MG63 (cell line): ENCODE data around the gene GFPT2. TPM values are rescaled to one million over a fixed set of nuclear protein-coding genes. Genes with fewer than 3 reads are reported as not detected.

Experiments
- DNase-seq: peaks from one replicate; pipeline ENCODE4 v3.0.0-alpha.2; 2020
- H3K27me3 ChIP-seq: fragments of 250-450 bp; sonication (Bioruptor Pico); 2 replicates; pipeline ENCODE4 v1.5.1; 2020; ENCODE audit warnings: mild to moderate bottlenecking, moderate library complexity
- H3K36me3 ChIP-seq: fragments of 250-450 bp; sonication (Bioruptor Pico); 2 replicates; pipeline ENCODE4 v1.5.1; 2020; ENCODE audit warnings: mild to moderate bottlenecking, moderate library complexity
- H3K4me3 ChIP-seq: fragments of 250-450 bp; sonication (Bioruptor Pico); 2 replicates; pipeline ENCODE4 v1.5.1; 2020; ENCODE audit warnings: mild to moderate bottlenecking, moderate library complexity
- H3K9me3 ChIP-seq: fragments of 250-450 bp; sonication (Bioruptor Pico); 2 replicates; pipeline ENCODE4 v1.5.1; 2020; ENCODE audit warnings: mild to moderate bottlenecking, moderate library complexity
- total RNA-seq: library from RNA; depleted of rRNA; stranded (reverse); fragments of >200 nt; shearing (Covaris generic); gene quantifications from 2 replicates; pipeline ENCODE4 v1.2.3, GENCODE V29; 2014; ENCODE audit warnings: low replicate concordance

Gene GFPT2
- total RNA-seq, 1 experiment from 2014 or later = 3.7 TPM

DNA sequence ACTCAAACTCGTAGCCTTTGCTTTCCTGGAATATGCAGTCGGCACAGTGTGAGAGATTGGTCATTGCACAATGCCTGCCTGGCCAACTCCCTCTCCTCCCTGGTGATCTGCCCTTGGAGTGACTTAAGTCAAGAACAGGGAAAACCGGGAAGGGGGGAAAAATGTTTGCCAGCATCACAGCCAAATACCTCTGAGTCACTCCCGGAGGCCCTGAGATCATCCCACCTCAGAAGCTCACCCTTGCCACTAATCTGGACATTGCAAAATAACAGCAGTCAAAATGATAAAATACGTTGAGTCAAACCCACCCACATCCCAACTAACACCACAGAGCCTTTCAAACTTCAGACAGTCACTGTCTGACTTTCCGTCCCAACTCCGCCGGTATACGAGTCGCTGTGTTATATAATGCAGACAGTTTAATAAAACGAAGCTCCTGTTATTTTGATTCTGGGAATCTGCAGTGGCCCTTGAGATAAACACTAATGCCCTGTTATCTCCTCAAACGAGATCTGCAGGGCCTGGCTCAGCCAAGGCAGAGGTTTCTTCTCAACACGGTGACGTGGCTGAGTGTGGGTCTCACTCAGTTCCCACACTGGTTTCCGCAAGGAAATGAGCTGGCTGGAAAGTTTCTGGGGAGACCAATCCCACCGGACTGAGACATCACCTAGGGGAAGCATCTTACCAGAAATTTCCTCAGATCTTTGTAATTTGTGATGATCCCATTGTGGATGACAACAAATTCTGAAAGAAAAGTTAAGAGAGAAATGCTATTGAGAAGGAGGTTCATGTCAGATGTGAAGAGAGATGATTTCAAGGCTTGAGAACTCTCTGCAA lies 22.1 kb downstream of the GFPT2 start:
- Histone ChIP-seq H3K4me3 (no peak overlapping the region), H3K27me3 (no peaks in the 10 kb centered on the region), H3K36me3 (no peaks in the 10 kb centered on the region; the same call in 1 of the 2 replicates), H3K9me3 (no peaks in the 10 kb centered on the region)
- DNase-seq = peak; percentile 98

DNA sequence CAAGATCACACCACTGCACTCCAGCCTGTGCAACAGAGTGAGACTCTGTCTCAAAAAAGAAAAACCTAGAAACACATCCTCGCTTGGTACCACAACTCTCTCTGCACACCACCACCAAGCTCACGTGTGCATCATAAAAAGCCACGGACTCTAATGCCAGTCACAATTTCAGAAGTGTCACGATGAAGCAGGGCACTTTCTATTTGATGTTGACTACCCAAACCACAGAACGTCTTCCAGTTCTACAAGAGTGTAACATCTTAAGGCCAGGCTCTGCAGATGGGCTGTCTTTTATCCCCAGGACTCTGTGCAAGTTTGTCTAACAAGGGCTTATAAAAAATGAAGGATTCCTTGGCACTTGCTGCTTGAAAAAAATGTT lies 22.9 kb downstream of the GFPT2 start:
- DNase-seq = no peak
- Histone ChIP-seq H3K27me3 (no peaks in the 10 kb centered on the region), H3K4me3 (no peak overlapping the region), H3K9me3 (no peaks in the 10 kb centered on the region), H3K36me3 (no peaks in the 10 kb centered on the region; the same call in 1 of the 2 replicates)

DNA sequence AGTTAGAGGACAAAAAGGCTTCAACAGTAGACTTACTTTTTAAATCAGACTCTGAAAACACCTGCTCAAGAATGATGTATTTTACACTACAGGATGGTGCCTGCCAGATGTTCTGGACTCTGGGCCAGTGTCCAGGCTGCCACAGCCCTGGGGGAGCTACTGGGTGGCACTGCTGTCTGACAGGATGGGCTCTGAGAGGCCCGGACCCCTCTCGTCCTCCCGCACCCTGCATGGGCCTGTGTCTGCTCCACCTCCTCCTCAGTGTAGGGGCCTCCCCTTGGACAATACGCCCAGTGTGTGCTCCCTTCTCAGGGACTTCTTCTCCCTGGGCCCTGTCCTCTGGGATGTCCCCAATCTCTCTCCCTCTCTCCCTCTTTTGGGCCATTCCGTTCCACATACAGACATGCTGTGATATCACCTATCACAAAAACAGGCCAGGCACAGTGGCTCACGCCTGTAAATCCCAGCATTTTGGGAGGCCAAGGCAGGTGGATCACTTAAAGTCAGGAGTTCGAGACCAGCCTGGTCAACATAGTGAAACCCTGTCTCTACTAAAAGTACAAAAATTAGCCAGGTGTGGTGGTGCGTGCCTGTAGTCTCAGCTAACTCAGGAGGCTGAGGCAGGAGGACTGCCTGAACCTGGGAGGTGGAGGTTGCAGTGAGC lies 23.4 kb downstream of the GFPT2 start:
- no peak for DNase-seq
- no peaks in the 10 kb centered on the region; the same call in 1 of the 2 replicates for H3K36me3 ChIP-seq
- no peak overlapping the region for H3K4me3 ChIP-seq
- no peaks in the 10 kb centered on the region for H3K9me3 ChIP-seq
- H3K27me3 ChIP-seq = no peaks in the 10 kb centered on the region

DNA sequence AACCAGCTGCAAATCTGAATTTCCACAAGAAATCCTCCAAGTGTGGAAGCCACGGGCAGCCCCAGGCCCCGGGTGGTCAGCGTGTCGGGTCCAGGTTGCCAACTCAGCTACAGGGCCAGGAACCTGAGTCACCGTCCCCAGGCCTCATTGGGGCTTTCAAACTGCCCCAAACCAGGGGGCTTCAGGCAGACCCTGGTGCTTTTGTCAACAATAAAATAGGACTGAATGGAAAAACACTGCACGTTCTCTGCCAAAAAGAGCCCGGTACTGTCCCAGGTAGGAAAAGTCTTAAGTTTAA lies 24.0 kb downstream of the GFPT2 start:
- no peaks in the 10 kb centered on the region for H3K27me3 ChIP-seq
- H3K36me3 ChIP-seq = no peaks in the 10 kb centered on the region; the same call in 1 of the 2 replicates
- no peak overlapping the region for H3K4me3 ChIP-seq
- H3K9me3 ChIP-seq = no peaks in the 10 kb centered on the region
- DNase-seq = no peak

DNA sequence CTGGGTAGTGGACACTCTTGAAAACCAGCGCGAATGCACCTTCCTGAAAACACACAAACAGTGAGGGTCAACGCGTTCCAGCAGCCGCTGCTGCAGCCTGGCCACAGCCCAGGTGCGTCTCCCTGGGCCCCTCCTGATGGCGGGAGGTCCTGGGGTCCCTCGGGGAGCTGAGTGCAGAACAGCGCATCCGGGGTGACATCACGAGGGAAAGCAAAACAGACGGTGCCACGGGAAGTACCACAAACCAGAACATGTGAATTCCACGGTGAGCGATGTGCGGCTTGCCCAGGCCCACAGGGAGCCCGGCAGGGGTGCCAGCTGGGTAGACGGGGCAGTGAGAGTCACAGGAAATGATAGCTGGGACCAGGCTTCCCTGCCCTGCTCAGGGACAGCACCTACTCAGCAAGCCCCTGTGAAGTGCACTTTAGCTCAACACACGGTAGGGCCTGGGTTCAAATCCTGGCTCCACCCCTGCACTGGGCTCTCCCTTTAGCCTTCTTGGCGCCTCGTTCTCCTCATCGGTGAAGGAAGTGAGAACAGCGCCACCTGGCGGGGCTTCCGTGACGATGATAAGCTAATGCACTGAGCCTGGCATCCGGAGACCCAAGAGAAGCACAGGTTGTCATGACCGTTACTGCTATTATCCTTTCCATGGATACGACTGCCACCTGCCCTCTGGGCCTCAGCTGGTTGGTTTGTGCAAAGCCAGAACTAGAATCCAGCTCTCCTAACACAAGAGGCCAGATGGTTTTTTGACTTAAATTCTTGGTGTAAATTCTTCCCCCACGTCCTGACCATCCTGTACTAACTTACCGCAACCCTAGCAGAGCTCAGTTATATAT lies 24.6 kb downstream of the GFPT2 start:
- Histone ChIP-seq H3K27me3 (no peaks in the 10 kb centered on the region), H3K9me3 (no peaks in the 10 kb centered on the region), H3K4me3 (no peak overlapping the region), H3K36me3 (no peaks in the 10 kb centered on the region; the same call in 1 of the 2 replicates)
- peak; percentile 81 for DNase-seq

DNA sequence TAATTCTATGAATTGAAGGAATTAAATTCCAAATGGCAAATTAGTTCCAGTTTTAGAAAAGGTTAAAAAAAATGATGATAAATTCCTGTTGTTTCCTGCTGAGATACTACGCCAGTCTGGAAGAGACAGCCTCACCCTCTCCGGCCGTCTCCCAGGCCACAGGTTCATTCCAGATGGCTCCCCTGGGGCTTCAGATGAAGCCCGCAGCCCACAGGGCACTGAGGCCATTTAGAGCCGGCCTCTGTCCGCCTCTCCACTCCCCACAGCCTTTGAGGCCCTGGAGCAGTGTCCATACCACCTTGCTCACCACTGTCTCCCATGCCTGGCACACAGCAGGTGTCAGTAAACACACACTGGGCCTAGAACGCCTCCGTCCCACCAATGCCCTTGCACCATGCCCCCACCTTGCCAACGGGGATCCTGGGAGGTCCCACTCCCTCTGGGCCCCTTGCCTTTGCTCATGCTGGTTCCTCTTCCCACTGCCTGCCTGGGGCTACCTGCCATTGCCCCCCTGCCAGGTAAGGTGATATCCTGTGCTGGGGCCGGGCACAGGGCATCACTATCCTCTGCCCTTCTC lies 26.1 kb downstream of the GFPT2 start:
- Histone ChIP-seq H3K4me3 (no peak overlapping the region), H3K9me3 (no peaks in the 10 kb centered on the region), H3K36me3 (no peaks in the 10 kb centered on the region; the same call in 1 of the 2 replicates), H3K27me3 (no peaks in the 10 kb centered on the region)
- DNase-seq = no peak

DNA sequence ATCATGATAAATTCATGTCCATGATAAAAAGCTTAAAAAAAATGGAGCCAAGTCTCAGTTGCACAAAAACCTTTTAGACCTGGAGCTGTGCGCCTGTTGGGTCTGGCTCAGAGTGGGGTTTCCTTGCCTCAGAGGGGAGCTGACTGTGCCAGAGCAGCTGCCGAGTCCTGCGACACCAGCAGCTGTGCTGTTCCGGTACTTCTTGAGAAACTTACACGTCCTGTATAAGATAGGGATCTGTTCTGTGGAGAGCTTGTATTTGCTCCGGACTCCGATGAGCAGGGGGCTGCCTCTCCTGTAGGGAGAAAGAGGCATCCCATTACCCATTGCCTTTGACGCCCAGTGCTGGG lies 28.6 kb downstream of the GFPT2 start:
- no peak for DNase-seq
- Histone ChIP-seq H3K4me3 (no peak overlapping the region), H3K27me3 (no peaks in the 10 kb centered on the region), H3K9me3 (no peaks in the 10 kb centered on the region), H3K36me3 (no peaks in the 10 kb centered on the region; the same call in 1 of the 2 replicates)

DNA sequence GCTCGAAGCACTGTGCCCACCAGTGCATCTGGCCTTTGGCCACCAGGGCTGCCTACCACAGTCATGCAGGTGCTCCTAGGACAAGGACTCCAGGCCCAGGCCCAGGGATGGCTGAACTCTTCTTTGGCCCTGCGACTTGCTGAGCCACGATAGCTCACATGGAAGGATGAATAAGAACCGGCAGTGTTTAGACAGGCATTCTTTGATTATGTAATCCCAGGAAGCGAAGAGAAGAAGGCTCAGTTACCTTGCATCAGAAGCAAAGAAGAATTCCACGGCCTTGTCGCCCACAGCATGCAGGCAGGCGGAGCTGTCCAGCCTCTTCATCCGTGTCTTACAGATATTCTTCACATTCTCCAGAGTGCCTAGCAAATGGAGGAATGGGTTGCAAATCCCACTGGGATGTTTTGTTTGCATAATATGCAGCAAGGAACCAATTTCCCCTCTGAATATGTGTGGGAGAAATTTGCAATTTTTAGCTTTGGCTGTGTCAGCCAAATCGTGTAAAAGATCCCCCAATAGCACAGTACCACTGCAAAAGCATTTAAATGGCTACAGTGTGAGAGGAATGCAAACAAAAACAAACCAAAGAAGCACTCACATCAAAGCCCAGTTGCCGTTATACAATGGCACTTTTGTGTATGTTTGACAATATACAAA lies 29.1 kb downstream of the GFPT2 start:
- no peaks in the 10 kb centered on the region for H3K27me3 ChIP-seq
- no peaks in the 10 kb centered on the region; the same call in 1 of the 2 replicates for H3K36me3 ChIP-seq
- H3K4me3 ChIP-seq = no peak overlapping the region
- DNase-seq = peak; percentile 49
- H3K9me3 ChIP-seq = no peaks in the 10 kb centered on the region

DNA sequence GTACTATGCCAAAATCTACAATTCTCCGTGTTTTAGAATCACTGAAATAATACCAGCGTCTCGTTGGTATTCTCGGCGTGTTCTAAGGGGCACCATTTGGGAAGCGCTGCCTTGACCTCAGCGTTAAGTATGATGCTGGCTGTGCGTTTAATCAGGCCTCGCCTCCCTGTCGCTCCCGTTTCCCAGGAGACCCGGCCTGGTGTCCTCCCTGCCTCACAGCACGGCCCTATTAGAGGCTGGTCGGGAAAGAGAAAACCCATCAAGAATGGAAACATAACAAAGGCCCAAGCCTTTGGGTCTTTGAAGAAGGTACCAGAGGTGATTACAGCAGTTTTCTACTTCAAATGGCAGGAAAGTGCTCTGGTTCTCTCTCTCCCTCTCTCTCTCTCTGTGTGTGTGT lies 30.0 kb downstream of the GFPT2 start:
- Histone ChIP-seq H3K4me3 (no peak overlapping the region), H3K9me3 (no peaks in the 10 kb centered on the region), H3K27me3 (no peaks in the 10 kb centered on the region), H3K36me3 (no peaks in the 10 kb centered on the region)
- no peak for DNase-seq

DNA sequence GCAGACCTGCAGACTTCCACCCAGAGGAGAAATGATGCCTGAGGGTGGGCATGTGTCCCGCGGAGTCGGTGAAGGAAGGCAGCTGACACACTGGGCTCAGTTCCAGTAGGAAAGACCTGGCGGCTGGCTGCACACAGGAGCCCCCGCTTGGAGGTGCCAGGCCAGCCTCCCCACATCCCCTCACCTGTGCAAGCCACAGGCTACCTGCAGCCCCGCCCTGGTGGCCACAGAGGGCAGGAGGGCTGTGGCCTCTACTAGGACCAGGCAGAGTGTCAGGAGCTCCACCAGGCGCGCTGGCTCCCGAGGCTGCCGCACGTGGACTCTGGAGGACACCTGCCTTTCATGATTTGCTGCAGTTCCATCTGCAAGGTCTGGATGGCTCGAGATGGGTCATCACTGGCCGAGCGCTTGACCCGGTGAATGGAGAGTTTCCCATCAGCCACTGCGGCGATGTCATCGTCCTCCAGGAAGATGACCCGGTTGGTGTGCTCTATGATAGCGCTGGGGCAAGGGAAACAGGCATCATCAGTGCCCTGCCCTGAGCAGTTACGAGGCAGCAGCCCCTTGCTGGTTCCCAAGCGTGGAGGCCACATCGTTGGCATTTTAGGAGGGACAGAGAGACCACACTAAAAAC lies 34.6 kb downstream of the GFPT2 start:
- no peaks in the 10 kb centered on the region for H3K36me3 ChIP-seq
- no peaks in the 10 kb centered on the region for H3K27me3 ChIP-seq
- no peak overlapping the region for H3K4me3 ChIP-seq
- DNase-seq = no peak
- H3K9me3 ChIP-seq = no peaks in the 10 kb centered on the region

DNA sequence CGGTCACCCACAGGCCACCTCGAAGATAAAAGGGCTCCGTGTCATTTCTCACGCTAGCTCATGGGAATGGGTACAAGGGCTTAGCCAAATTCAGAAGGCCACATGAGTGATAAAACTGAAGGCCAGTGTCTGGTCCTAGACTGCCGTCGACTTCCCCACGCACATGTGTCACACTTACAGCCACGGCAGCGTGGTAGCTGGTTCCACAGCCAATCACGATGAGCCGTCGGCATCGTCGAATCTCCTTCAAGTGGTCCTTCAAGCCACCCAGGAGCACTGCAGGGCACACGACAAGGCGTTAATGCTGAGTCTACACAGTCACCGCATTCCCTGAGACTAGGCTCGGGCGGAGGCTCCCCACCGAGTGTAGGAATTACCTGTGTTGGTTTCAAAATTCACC lies 36.5 kb downstream of the GFPT2 start:
- H3K4me3 ChIP-seq = no peak overlapping the region
- H3K36me3 ChIP-seq = no peaks in the 10 kb centered on the region
- no peaks in the 10 kb centered on the region for H3K9me3 ChIP-seq
- no peak for DNase-seq
- no peaks in the 10 kb centered on the region for H3K27me3 ChIP-seq

DNA sequence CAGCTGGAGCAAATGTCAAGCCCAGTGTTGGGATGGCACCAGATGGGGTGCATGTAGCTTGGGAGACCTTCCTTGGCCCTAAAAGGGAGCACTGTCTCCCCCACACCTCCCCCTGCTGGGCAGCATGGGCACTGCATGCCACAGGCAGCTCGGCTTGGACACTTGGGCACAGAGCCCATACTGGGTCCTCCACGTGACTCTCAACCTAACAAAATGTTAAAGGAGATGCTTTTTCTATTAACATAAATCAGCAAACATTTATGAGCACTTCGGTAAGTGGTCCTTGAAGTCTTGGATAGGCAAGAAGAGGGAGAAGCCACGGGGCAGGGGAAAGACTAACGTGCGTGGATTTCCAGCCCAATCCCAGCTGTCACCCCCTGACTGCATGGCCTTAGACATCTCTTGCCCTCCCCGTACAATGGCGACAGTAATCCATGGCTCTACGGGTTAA lies 37.3 kb downstream of the GFPT2 start:
- no peaks in the 10 kb centered on the region for H3K27me3 ChIP-seq

DNA sequence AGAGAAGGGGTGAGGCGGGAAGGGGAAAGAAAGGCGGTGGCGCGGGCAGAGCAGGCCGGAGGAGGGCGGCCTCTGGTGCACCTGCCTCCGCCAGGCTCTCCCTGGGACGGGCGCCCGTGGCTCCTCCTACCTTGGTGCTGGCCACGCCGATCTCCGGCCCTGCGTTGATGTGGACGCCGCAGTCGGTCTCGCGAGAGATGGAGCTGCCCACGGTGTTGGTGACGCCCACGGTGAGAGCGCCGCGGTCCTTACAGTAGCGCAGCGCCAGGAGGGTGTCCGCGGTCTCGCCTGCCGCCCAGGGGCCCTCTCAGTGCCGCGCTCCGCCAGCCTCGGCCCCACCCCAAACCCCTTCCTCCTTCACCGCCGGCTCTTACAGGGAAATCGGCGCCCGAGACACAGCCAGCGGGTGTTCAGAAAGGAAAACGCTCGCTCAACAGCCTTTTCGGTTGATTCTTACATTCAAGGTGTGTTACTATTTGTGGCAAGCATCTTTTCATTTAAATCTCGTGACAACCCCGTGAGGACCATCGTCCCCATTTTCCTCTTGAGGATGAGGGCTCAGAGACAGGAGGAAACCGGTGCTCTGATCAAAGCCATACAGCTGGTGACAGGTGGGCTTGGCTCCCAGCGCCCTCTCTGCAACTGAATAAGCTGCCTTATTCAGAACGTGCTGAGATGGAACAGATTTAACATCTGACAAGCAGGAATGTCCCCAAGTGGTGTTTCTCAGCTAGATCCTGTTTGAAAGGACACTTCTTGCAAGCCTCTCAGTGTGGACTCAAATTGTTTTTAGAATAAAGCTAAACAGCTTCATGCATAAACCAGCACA lies 39.2 kb downstream of the GFPT2 start:
- DNase-seq = no peak
- Histone ChIP-seq H3K27me3 (no peaks in the 10 kb centered on the region), H3K9me3 (no peaks in the 10 kb centered on the region), H3K4me3 (no peak overlapping the region), H3K36me3 (no peaks in the 10 kb centered on the region)

More for the DNA sequence above, 37.3 kb downstream of the GFPT2 start:
- H3K9me3 ChIP-seq = no peaks in the 10 kb centered on the region
- DNase-seq = peak; percentile 64
- H3K4me3 ChIP-seq = no peak overlapping the region
- no peaks in the 10 kb centered on the region for H3K36me3 ChIP-seq

DNA sequence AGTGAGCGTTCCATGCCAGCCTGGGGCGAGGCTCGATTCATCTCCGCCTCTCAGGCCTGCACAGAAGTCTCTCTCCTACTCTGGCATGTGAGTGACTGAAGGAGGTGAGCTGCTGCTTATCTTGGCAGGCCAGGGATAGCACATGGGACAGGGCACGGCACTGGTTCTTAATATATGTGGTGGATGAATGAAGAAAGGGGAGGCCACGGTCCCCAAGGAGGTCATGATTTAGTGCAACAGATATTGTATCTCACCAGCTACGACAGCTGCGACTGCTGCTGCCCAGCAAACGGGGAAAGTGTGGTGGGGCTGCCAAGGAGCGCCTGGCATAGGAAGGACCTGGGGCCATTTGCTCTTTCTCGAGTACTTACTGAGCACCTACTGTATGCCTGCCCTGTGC lies 41.9 kb downstream of the GFPT2 start:
- Histone ChIP-seq H3K36me3 (no peaks in the 10 kb centered on the region), H3K4me3 (no peak overlapping the region), H3K9me3 (no peaks in the 10 kb centered on the region), H3K27me3 (no peaks in the 10 kb centered on the region)
- DNase-seq = no peak

DNA sequence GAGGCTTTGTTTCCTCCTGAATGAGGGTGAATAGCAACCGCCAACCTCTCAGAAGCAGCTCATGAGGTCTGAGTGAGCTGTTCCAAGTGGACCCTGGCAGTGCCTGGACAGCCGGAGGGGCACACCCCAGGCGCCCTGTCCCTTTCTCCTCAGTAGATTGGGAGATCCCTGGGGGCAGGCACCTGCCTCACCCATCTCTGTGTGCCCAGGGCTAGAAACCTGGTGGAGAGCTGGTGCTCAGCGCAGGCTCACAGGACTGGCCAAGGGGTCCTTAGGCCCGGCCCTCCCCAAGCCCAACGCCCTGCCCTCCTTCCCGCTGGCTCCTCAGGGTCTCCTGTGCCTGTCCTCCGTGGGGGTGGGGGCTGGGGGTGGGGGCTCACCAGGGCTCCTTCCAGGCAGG lies 46.3 kb downstream of the GFPT2 start:
- DNase-seq = no peak
- Histone ChIP-seq H3K9me3 (no peaks in the 10 kb centered on the region), H3K4me3 (no peak overlapping the region), H3K36me3 (no peaks in the 10 kb centered on the region), H3K27me3 (no peaks in the 10 kb centered on the region)
